ENCODE results near the gene REEP3.
"Not testable (repeated sequence)": the region's sequence is repeated elsewhere in the genome, so short reads cannot be mapped to it uniquely, and the experiment has no call there.

REEP3 gene

GRCh38 chr10:63520500-63521415 lies at the start of gene REEP3:
Gene REEP3, plus strand, starts transcription at chr10:63521401. Its CDS starts 145 bp downstream, at chr10:63521546.
- Histone ChIP-seq H3K27ac (peak within 1 kb of the TSS; percentile 94 to 99 (median 98)), H3K4me3 (peak within 1 kb of the TSS; percentile 60 to 88 (median 72))

DNA sequence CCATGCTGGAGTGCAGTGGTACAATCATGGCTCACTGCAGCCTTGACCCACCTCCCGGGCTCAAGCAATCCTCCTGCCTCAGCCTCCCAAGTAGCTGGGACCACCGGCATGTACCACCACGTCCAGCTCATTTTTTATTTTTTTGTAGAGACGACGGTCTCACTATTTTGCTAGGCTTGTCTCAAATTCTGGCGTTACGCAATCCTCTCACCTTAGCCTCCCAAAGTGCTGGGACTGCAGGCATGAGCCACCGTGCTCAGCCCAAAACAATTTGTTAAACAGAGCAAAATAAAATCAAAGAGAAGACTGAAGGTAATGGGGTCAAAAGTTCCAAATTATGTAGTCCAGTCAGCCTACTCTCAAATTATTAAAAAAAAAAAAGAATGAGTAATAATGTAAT lies 46.7 kb upstream of the REEP3 start:
- no peak overlapping the region for H3K27ac ChIP-seq
- H3K4me3 ChIP-seq, result no peak overlapping the region

DNA sequence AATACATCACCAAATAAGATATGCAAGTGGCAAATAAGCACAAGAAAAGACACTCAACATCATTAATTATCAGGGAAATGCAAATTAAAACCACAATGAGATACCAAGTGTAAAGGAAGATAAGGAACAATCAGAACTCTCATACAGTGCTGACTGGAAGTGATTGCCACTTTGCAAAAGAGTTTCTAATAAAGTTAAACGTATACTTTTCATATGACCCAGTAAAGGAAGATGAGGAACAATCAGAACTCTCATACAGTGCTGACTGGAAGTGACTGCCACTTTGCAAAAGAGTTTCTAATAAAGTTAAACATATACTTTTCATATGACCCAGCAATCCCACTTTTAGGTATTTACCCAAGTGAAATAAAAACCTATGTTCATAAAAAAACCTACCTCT lies 43.3 kb upstream of the REEP3 start:
- no peak overlapping the region for H3K4me3 ChIP-seq
- no peak overlapping the region for H3K27ac ChIP-seq

DNA sequence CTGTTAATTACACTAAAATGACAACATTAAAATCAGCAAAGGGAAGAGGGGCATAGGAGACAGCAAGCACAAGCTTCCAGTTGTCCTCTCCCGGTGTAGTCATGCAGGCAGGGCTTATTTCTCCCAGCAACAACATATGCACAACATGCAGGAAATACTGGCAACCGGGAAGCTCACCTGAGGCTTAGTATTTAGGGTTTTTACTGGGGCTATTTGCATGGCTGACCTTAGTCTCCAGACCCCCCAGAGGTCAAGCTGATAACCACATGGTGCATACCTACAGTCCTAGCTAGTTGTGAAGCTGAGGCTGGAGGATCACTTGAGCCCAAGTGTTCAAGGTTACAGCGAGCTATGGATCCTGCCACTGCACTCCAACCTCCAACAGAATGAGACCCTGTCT lies 42.6 kb upstream of the REEP3 start:
- H3K27ac ChIP-seq, result no peak overlapping the region
- H3K4me3 ChIP-seq, result no peak overlapping the region

DNA sequence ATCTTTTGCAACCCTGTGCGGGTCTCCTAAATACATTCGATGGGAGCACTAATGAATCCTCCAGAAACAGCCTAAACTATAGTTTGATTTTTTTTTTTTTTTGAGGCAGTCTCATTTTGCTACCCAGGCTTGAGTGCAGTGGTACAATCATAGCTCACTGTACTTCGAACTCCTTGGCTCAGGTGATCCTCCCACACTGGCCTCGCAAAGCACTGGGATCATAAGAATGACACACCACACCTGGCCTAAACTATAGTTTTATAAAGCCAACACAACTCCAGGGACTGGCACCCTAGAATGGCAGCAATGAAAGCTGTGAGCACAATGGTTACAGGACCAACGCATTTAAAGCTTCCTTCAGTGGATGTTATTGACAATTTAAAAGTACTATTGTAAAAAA lies 41.0 kb upstream of the REEP3 start:
- no peak overlapping the region for H3K4me3 ChIP-seq
- H3K27ac ChIP-seq, result no peak overlapping the region

GRCh38 chr10:63481815-63482421 lies 39.3 kb upstream of the REEP3 start:
- no peak overlapping the region for H3K27ac ChIP-seq

DNA sequence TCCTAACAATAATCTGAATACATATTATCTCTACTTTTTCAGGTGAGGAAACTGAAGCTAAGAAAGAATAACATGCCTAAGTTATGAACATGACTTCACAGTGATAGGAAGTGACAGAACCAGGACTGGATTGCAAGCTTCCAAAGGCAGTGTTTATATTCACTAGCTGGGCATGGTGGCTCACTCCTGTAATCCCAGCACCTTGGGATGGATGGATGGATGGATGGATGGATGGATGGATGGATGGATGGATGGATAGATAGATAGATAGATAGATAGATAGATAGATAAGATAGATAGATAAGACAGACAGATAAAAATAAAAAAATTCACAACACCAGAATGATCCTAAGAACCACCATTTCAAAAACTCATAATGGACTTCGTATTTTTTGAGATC lies 37.2 kb upstream of the REEP3 start:
- Histone ChIP-seq H3K27ac (no peak overlapping the region), H3K4me3 (no peak overlapping the region)

More at GRCh38 chr10:63481815-63482421, 39.3 kb upstream of the REEP3 start:
- H3K4me3 ChIP-seq, result no peak overlapping the region

DNA sequence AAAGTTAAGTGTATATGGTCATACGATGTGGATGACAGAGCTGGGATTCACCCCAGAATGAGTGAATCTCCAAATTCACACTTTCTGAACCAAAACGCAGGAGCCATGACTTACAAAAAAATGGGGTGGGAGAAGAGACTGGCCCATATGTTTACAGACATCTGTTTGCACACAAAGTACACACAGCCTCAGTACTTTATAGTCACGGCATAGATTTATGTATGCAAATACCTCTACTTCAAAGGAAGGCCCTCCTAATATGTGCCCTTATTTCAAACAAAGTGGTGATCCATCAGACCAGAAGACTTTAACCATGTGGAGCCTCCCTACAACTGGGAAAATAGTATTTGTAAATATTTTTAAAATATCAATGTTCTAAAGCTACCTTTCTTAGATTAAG lies 33.2 kb upstream of the REEP3 start:
- no peak overlapping the region for H3K4me3 ChIP-seq

GRCh38 chr10:63489838-63490237 lies 31.4 kb upstream of the REEP3 start:
- Histone ChIP-seq H3K27ac (no peak overlapping the region), H3K4me3 (no peak overlapping the region)

More for the DNA sequence above, 33.2 kb upstream of the REEP3 start:
- H3K27ac ChIP-seq, result no peak overlapping the region

DNA sequence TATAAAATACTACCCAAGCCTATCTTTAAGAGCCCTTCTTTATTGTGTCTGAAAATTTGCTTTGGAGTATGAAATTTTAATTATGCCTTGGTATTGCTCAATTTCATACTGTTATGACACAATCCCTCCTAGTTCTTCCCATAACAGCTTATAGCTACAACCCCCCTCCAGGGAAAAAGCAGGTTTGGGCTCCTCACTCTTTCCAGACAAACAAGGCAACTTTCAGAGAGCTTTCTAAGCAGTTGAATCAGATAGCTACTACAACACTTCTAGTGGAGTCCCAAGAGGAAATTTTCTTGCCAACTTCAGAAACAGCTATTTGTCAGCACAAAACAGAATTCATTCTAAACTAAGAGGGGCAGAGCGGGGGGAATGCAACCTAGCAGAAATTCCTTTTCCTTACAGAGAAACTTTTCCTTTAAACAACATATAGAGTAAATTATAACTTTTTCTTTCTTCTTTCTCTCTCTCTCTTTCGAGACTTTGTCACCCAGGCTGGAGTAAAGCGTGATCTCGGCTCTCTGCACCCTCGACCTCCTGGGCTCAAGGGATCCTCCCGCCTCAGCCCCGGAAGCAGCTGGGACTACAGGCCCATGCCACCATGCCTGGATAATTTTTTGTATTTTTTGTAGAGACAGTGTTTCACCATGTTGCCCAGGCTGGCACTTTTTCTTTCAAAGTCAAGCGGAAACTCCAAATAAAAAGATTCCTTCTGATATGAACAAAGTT lies 29.4 kb upstream of the REEP3 start:
- H3K4me3 ChIP-seq, result no peak overlapping the region
- peak overlapping the region in 17 of 21 experiments; percentile 6 to 81 (median 30) for H3K27ac ChIP-seq

- peak overlapping the region in 16 of 21 experiments; percentile 6 to 81 (median 33) for H3K27ac ChIP-seq
- not testable (repeated sequence) for H3K4me3 ChIP-seq
Observed at GRCh38 chr10:63492317-63492690, 28.9 kb upstream of the REEP3 start.

DNA sequence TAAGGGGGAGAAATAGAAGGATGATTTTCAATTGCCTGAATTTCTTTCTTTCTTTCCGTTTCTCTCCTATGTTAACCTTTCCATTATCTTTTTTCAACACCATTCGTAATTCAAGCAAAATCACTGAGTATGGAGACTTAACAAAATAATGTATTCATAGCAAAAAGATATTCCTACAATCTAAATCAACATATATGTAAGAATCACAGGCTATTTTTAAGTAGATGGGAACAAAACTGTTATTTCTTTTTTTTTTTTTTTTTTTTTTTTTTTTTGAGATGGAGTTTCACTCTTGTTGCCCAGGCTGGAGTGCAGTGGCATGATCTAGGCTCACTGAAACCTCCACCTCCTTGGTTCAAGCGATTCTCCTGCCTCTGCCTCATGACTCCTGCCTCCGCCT lies 28.2 kb upstream of the REEP3 start:
- no peak overlapping the region for H3K4me3 ChIP-seq

DNA sequence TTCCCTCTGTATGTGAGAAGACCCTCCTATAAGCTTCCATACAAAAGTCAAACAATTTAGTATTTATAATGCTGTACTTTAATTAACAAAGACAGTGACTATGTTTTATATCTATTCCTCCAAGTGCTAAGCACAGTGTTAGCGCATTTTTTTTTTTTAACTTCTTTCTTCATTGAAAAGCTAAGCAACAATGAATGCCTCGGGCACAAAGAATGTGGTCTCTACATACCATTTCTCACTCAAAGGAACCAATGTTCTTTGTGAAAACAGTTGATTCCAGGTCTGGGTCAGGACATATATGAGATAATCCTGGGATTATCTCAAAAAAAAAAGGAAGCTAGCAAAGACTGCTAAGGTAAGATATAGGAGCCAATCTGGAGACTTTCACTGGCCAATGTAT lies 26.2 kb upstream of the REEP3 start:
- Histone ChIP-seq H3K4me3 (no peak overlapping the region), H3K27ac (no peak overlapping the region)

More for the DNA sequence above, 28.2 kb upstream of the REEP3 start:
- no peak overlapping the region for H3K27ac ChIP-seq

DNA sequence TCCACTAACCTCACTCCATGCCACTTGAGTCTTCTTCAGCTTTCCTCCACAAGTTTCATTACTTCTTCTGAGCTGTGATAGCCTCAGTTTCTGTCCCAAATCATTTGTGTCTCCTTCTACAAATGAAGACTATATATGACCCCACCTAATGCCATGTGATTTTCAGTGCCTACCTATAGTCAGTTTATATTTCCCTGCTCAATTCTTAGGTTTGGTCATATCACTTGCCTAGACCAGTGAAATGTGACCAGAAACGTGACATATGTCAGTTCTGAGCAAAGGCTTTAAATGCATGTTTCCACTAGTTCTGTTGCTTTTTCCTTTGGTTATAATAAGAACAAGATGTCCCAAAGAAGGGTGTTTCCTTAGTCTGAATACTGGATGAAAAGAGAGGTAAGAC lies 24.6 kb upstream of the REEP3 start:
- no peak overlapping the region for H3K4me3 ChIP-seq
- H3K27ac ChIP-seq, result no peak overlapping the region

- H3K27ac ChIP-seq, result no peak overlapping the region
- no peak overlapping the region for H3K4me3 ChIP-seq
Observed at GRCh38 chr10:63497321-63497720, 23.9 kb upstream of the REEP3 start.

DNA sequence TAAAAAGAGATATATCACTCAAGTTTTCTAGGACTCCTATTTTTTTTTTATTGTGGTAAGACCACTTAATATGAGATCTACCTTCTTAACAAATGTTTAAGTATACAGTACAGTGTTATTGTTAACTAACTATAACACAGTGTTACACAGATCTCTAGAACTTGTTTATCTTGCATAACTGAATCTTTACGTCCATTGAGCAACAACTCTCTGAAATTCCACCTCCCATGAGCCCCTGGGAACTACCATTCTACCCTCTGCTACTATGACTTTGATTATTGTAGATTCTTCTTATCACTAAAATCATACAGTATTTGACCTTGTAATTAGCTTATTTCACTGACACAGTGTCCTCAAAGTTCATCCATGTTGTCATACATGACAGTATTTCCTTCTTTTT lies 22.5 kb upstream of the REEP3 start:
- no peak overlapping the region for H3K4me3 ChIP-seq
- H3K27ac ChIP-seq, result no peak overlapping the region

DNA sequence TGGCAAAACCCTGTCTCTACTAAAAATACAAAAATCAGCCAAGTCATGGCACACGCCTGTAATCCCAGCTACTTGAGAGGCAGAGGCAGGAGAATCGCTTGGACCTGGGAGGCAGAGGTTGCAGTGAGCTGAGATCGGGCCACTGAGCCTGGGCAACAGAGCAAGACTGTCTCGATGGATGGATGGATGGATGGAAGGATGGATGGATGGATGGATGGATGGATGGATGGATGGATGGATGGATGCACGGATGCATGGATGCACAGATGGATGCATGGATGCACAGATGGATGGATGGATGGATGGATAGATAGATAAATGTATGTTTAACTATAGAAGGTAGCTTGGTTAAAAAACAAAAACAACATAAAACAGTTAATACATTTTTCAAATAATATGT lies 20.6 kb upstream of the REEP3 start:
- H3K4me3 ChIP-seq, H3K27ac ChIP-seq: not testable (repeated sequence)

- no peak overlapping the region for H3K27ac ChIP-seq
- H3K4me3 ChIP-seq, result no peak overlapping the region
Observed at GRCh38 chr10:63501954-63502353, 19.2 kb upstream of the REEP3 start.

GRCh38 chr10:63502832-63503231 lies 18.4 kb upstream of the REEP3 start:
- Histone ChIP-seq H3K4me3 (no peak overlapping the region), H3K27ac (peak overlapping the region in 2 of 21 experiments; percentile 28 to 53)

- Histone ChIP-seq H3K4me3 (no peak overlapping the region), H3K27ac (peak overlapping the region in 5 of 21 experiments; percentile 1 to 53 (median 16))
Observed at GRCh38 chr10:63503395-63503794, 17.8 kb upstream of the REEP3 start.

All from skin epidermis (tissue), 12 donors.